HCT116 (cell line): Measurements from ENCODE around the gene EHD4. TPM values are rescaled to one million over a fixed set of nuclear protein-coding genes. Genes with fewer than 3 reads are reported as not detected.

ENCODE experiments used
- ATAC-seq: fragments of 200-7000 bp; cut with Tn5 transposase; 2 replicates; pipeline ENCODE4 v1.9.1; 2020; ENCODE audit warnings: mild to moderate bottlenecking, moderate library complexity
- BruUV-seq: library from RNA; stranded (reverse); fragments of 400-500 nt; replicated peaks from 2 replicates; lab custom pipeline; 2021; lab: Mats Ljungman, UMichigan
- CTCF ChIA-PET: fragments of 300-600 bp; sonication (Branson Sonifier 250); formaldehyde crosslinking; loops from one replicate; lab custom pipeline; 2021; ENCODE audit warnings: antibody characterized with exemption; lab: Charles Lee
- POLR2A ChIA-PET: fragments of 300-600, 350-600 bp; sonication (Branson Sonifier 250); formaldehyde crosslinking; loops from one replicate; lab custom pipeline; 2021; ENCODE audit warnings: antibody characterized with exemption; lab: Charles Lee
- RAD21 ChIA-PET, 2 experiments: fragments of 300-600 bp; sonication (Branson Sonifier 250); formaldehyde crosslinking; loops; one replicate each; lab custom pipeline; 2023; ENCODE audit warnings: low total read pairs in 2 of 2; ENCODE audit not compliant: uncharacterized antibody in 2 of 2, unreplicated experiment in 2 of 2, low non-redundant PET in 1 of 2; lab: Charles Lee
- DNase-seq: peaks from one replicate; pipeline ENCODE4 v3.0.0-alpha.2; 2010; ENCODE audit warnings: low read depth, low spot score
- H2AFZ ChIP-seq: fragments of 200-600 bp; shearing (Covaris generic), sonication (generic); 2 replicates; pipeline ENCODE4 v1.6.1; 2017; ENCODE audit warnings: low read depth, mixed run types, mixed read lengths, antibody characterized with exemption, low read length; ENCODE audit not compliant: poor library complexity, severe bottlenecking
- H3K27ac ChIP-seq: 2 replicates; pipeline ENCODE4 v1.5.1; 2012; ENCODE audit warnings: low read depth, low read length
- H3K27me3 ChIP-seq: fragments of 200-600 bp; sonication (generic); 2 replicates; pipeline ENCODE4 v1.6.1; 2016; ENCODE audit warnings: mixed run types, low read length, mixed read lengths; ENCODE audit not compliant: insufficient read depth
- H3K36me3 ChIP-seq, 2 experiments: fragments of 200-500 bp in 1 of 2; fragments of 200-600 bp in 1 of 2; sonication (Bioruptor generic) in 1 of 2; sonication (generic) in 1 of 2; 2 replicates each; pipeline versions ENCODE4 v1.5.1 to v1.6.1; 2014 to 2016; ENCODE audit warnings: low read length in 2 of 2, inconsistent platforms in 1 of 2, mixed read lengths in 1 of 2, mixed run types in 1 of 2; ENCODE audit not compliant: insufficient read depth in 2 of 2, control insufficient read depth in 1 of 2
- H3K4me1 ChIP-seq, 2 experiments: fragments of 200-600 bp in 1 of 2; sonication (generic) in 1 of 2; 2 replicates each; pipeline versions ENCODE4 v1.5.1 to v1.6.1; 2012 to 2017; ENCODE audit warnings: low read length in 2 of 2, inconsistent platforms in 1 of 2, mild to moderate bottlenecking in 1 of 2, mixed read lengths in 1 of 2, mixed run types in 1 of 2, moderate library complexity in 1 of 2; ENCODE audit not compliant: insufficient read depth in 2 of 2, control insufficient read depth in 1 of 2
- H3K4me2 ChIP-seq: fragments of 200-600 bp; sonication (generic); 2 replicates; pipeline ENCODE4 v1.6.1; 2017; ENCODE audit warnings: mixed run types, low read length, mixed read lengths
- H3K4me3 ChIP-seq, 2 experiments: fragments of 200-600 bp in 1 of 2; sonication (generic) in 1 of 2; replicated peaks in 1 of 2; 2 replicates each; pipeline ENCODE4 v1.5.1; 2011 to 2016; ENCODE audit warnings: low read length in 2 of 2, control low read depth in 1 of 2, low read depth in 1 of 2, mild to moderate bottlenecking in 1 of 2, mixed read lengths in 1 of 2, mixed run types in 1 of 2
- H3K79me2 ChIP-seq: fragments of 200-600 bp; sonication (generic); 2 replicates; pipeline ENCODE4 v1.6.1; 2017; ENCODE audit warnings: mild to moderate bottlenecking, mixed run types, low read length, moderate library complexity, mixed read lengths; ENCODE audit not compliant: insufficient read depth
- H3K9ac ChIP-seq: fragments of 200-600 bp; sonication (generic); 2 replicates; pipeline ENCODE4 v1.6.1; 2016; ENCODE audit warnings: low read length, mixed read lengths
- H3K9me2 ChIP-seq: fragments of 200-600 bp; sonication (generic), shearing (Covaris generic); 2 replicates; pipeline ENCODE4 v1.6.1; 2017; ENCODE audit warnings: mixed run types, mild to moderate bottlenecking, moderate library complexity; ENCODE audit not compliant: insufficient read depth
- H3K9me3 ChIP-seq, 2 experiments: fragments of 200-500 bp in 1 of 2; fragments of 200-600 bp in 1 of 2; sonication (Bioruptor generic) in 1 of 2; sonication (generic) in 1 of 2; 2 replicates each; pipeline ENCODE4 v1.6.1; 2014 to 2017; ENCODE audit warnings: low read length in 2 of 2, mixed read lengths in 2 of 2, inconsistent platforms in 1 of 2, low read depth in 1 of 2, mild to moderate bottlenecking in 1 of 2, mixed run types in 1 of 2, moderate library complexity in 1 of 2; ENCODE audit not compliant: control insufficient read depth in 1 of 2, insufficient read depth in 1 of 2
- H4K20me1 ChIP-seq: fragments of 200-600 bp; sonication (generic), shearing (Covaris generic); 2 replicates; pipeline ENCODE4 v1.6.1; 2017; ENCODE audit warnings: mixed run types, mild to moderate bottlenecking, moderate library complexity; ENCODE audit not compliant: insufficient read depth
- CEBPB ChIP-seq: IDR thresholded peaks from 2 replicates; pipeline ENCODE4 v1.6.1; 2012; ENCODE audit warnings: low read depth
- CTCF ChIP-seq, 3 experiments: fragments of 200-600 bp in 1 of 3; sonication (generic) in 1 of 3; IDR thresholded peaks in 2 of 3; conservative IDR thresholded peaks in 1 of 3; 2 replicates each; pipeline ENCODE4 v1.5.1; 2012 to 2017; ENCODE audit warnings: low read depth in 2 of 3, low read length in 2 of 3, antibody characterized with exemption in 1 of 3, borderline replicate concordance in 1 of 3, control low read depth in 1 of 3, mild to moderate bottlenecking in 1 of 3, mixed read lengths in 1 of 3, mixed run types in 1 of 3, moderate library complexity in 1 of 3; ENCODE audit not compliant: insufficient read depth in 1 of 3
- EZH2 ChIP-seq: fragments of 200-600 bp; sonication (generic); IDR thresholded peaks from 2 replicates; pipeline ENCODE4 v1.6.1; 2017; ENCODE audit warnings: antibody characterized with exemption, mixed run types
- EZH2phosphoT487 ChIP-seq: fragments of 200-600 bp; IDR thresholded peaks from 2 replicates; pipeline ENCODE4 v1.6.1; 2018; ENCODE audit warnings: antibody characterized with exemption, borderline replicate concordance
- FOSL1 ChIP-seq: IDR thresholded peaks from 2 replicates; pipeline ENCODE4 v1.6.1; 2012; ENCODE audit warnings: low read depth
- POLR2A ChIP-seq: IDR thresholded peaks from 2 replicates; pipeline ENCODE4 v1.7.0; 2011; ENCODE audit warnings: borderline replicate concordance; ENCODE audit not compliant: insufficient read depth, insufficient read length; ENCODE audit errors: extremely low read depth
- SIN3A ChIP-seq: IDR thresholded peaks from 2 replicates; pipeline ENCODE4 v1.6.1; 2012; ENCODE audit warnings: low read depth
- TCF7L2 ChIP-seq: IDR thresholded peaks from 2 replicates; pipeline ENCODE4 v1.7.0; 2011; ENCODE audit warnings: borderline replicate concordance, inconsistent platforms; ENCODE audit not compliant: insufficient read depth, insufficient read length; ENCODE audit errors: extremely low read depth
- YY1 ChIP-seq: IDR thresholded peaks from 2 replicates; pipeline ENCODE4 v1.6.1; 2011; ENCODE audit warnings: low read length, low read depth, moderate library complexity, mild to moderate bottlenecking; ENCODE audit not compliant: insufficient replicate concordance; ENCODE audit errors: extremely low read depth
- ZBTB33 ChIP-seq: IDR thresholded peaks from 2 replicates; pipeline ENCODE4 v1.6.1; 2011; ENCODE audit warnings: mild to moderate bottlenecking, low read length, moderate library complexity; ENCODE audit not compliant: insufficient replicate concordance; ENCODE audit errors: extremely low read depth
- intact Hi-C: fragments of 100-400 bp; cut with micrococcal nuclease; formaldehyde crosslinking; loops from 2 replicates; pipeline ENCODE4 v1.10.0; 2022
- total RNA-seq: library from RNA; stranded (reverse); gene quantifications from one replicate; pipeline ENCODE4 v1.2.1, GENCODE V29; 2021; ENCODE audit not compliant: unreplicated experiment

The EHD4 gene
- total RNA-seq, 1 experiment from 2014 or later = 28.0 TPM

GRCh38 chr15:41892621-41893421 lies 79.5 kb downstream of the EHD4 start:
- no peaks in the 10 kb centered on the region for H3K27me3 ChIP-seq
- no peaks in the 10 kb centered on the region for H3K79me2 ChIP-seq
- H3K27ac ChIP-seq = no peak overlapping the region; the same call in 1 of the 2 replicates
- ATAC-seq = no peak
- ChIA-PET CTCF (interaction anchor here (0.9 to 2.0 kb wide), 2 partner anchors 12 to 119 kb away, joined by 3 to 6 read pairs; partner anchors contain the start of gene MAPKBP1), RAD21 (no interaction called here), POLR2A (no interaction called here)
- DNase-seq = no peak
- H3K4me2 ChIP-seq = no peak overlapping the region
- peaks cover 27 to 30% of the 10 kb centered on the region in 2 experiments for H3K4me1 ChIP-seq
- no peak overlapping the region for H2AFZ ChIP-seq
- H3K36me3 ChIP-seq = no peaks in the 10 kb centered on the region
- BruUV-seq = no TSS peak
- H3K9me2 ChIP-seq = no peaks in the 10 kb centered on the region
- no peaks in the 10 kb centered on the region for H3K9me3 ChIP-seq
- intact Hi-C loops = no loop called here
- no peak overlapping the region for H3K4me3 ChIP-seq
- no peaks in the 10 kb centered on the region for H4K20me1 ChIP-seq
- H3K9ac ChIP-seq = no peak overlapping the region
- TF ChIP-seq EZH2 (no peak), SIN3A (no peak), TCF7L2 (no peak), EZH2phosphoT487 (no peak), CEBPB (no peak), YY1 (no peak)

- H2AFZ ChIP-seq = no peak overlapping the region
- no peaks in the 10 kb centered on the region for H4K20me1 ChIP-seq
- ChIA-PET CTCF (interaction anchor here (2.0 kb wide), 1 partner anchor 13 kb away, joined by 6 read pairs; no protein-coding TSS in a partner anchor), RAD21 (no interaction called here)
- H3K27me3 ChIP-seq = no peaks in the 10 kb centered on the region
- H3K9me3 ChIP-seq = no peaks in the 10 kb centered on the region
- DNase-seq = no peak
- no TSS peak for BruUV-seq
- no peak overlapping the region for H3K4me3 ChIP-seq
- intact Hi-C loops = no loop called here
- ATAC-seq = no peak
- no peak overlapping the region for H3K4me2 ChIP-seq
- H3K27ac ChIP-seq = no peak overlapping the region
- H3K9ac ChIP-seq = no peak overlapping the region
- TF ChIP-seq CTCF (IDR thresholded peaks at IDR 0.05 in 2 of 3, conservative IDR thresholded peaks at IDR 0.05 in 1 of 3; ENCODE audit: borderline replicate concordance in 1 of 3, insufficient read depth in 1 of 3, low read depth in 2 of 3, low read length in 2 of 3) (no peak), POLR2A (no peak), ZBTB33 (no peak), FOSL1 (no peak)
- TF ChIP-seq, all 23 proteins: peak for 0
- Histone ChIP-seq H3K36me3 (no peaks in the 10 kb centered on the region), H3K79me2 (no peaks in the 10 kb centered on the region), H3K4me1 (peaks cover 27 to 30% of the 10 kb centered on the region in 2 experiments), H3K9me2 (no peaks in the 10 kb centered on the region)
- POLR2A ChIA-PET = no interaction called here
Measured at GRCh38 chr15:41891946-41892345, 80.4 kb downstream of the EHD4 start.
